Parathyroid adenoma (tissue), 2 donors: ENCODE results near the gene CCDC73.
"Not testable (repeated sequence)": the region's sequence is repeated elsewhere in the genome, so short reads cannot be mapped to it uniquely, and the experiment has no call there.

Source experiments
- H2AFZ ChIP-seq: fragments of 300-600 bp; sonication (generic); one replicate; pipeline ENCODE4 v1.7.0; 2017; ENCODE audit warnings: antibody characterized with exemption, mild to moderate bottlenecking
- H3K27ac ChIP-seq: fragments of 300-600 bp; sonication (generic); one replicate; pipeline ENCODE4 v1.7.0; 2017
- H3K27me3 ChIP-seq: fragments of 300-600 bp; sonication (generic); one replicate; pipeline ENCODE4 v1.7.0; 2017; ENCODE audit warnings: low read length; ENCODE audit not compliant: control insufficient read depth, insufficient read depth
- H3K36me3 ChIP-seq: fragments of 300-600 bp; sonication (generic); one replicate; pipeline ENCODE4 v1.7.0; 2017; ENCODE audit warnings: low read length; ENCODE audit not compliant: control insufficient read depth, insufficient read depth
- H3K4me1 ChIP-seq: fragments of 300-600 bp; sonication (generic); one replicate; pipeline ENCODE4 v1.7.0; 2017; ENCODE audit warnings: control low read depth
- H3K4me2 ChIP-seq: fragments of 300-600 bp; sonication (generic); one replicate; pipeline ENCODE4 v1.7.0; 2017; ENCODE audit warnings: low read length
- H3K4me3 ChIP-seq: fragments of 300-600 bp; sonication (generic); one replicate; pipeline ENCODE4 v1.7.0; 2017; ENCODE audit warnings: low read depth, low read length
- H3K79me2 ChIP-seq: fragments of 300-600 bp; sonication (generic); one replicate; pipeline ENCODE4 v1.7.0; 2017; ENCODE audit warnings: control low read depth
- H3K9ac ChIP-seq: fragments of 300-600 bp; sonication (generic); one replicate; pipeline ENCODE4 v1.7.0; 2017; ENCODE audit warnings: mild to moderate bottlenecking
- H3K9me3 ChIP-seq: fragments of 300-600 bp; sonication (generic); one replicate; pipeline ENCODE4 v1.7.0; 2017; ENCODE audit warnings: low read length; ENCODE audit not compliant: control insufficient read depth
- TF ChIP-seq, protein P1 (sequence below): fragments of 300-600 bp; sonication (generic); IDR thresholded peaks from one replicate; pipeline ENCODE4 v1.7.0; 2017; ENCODE audit warnings: antibody characterized with exemption, mild to moderate bottlenecking
- donor health status: primary hyperparathyroidism.

The CCDC73 gene

GRCh38 chr11:32723332-32723731 lies 71.1 kb downstream of the CCDC73 start:
- H3K9me3 ChIP-seq = no peaks in the 10 kb centered on the region
- no peaks in the 10 kb centered on the region for H3K27me3 ChIP-seq
- H2AFZ ChIP-seq = no peak overlapping the region
- no peak overlapping the region for H3K9ac ChIP-seq
- no peak overlapping the region for H3K4me2 ChIP-seq
- no peak overlapping the region for H3K4me3 ChIP-seq
- TF ChIP-seq, protein P1, sequence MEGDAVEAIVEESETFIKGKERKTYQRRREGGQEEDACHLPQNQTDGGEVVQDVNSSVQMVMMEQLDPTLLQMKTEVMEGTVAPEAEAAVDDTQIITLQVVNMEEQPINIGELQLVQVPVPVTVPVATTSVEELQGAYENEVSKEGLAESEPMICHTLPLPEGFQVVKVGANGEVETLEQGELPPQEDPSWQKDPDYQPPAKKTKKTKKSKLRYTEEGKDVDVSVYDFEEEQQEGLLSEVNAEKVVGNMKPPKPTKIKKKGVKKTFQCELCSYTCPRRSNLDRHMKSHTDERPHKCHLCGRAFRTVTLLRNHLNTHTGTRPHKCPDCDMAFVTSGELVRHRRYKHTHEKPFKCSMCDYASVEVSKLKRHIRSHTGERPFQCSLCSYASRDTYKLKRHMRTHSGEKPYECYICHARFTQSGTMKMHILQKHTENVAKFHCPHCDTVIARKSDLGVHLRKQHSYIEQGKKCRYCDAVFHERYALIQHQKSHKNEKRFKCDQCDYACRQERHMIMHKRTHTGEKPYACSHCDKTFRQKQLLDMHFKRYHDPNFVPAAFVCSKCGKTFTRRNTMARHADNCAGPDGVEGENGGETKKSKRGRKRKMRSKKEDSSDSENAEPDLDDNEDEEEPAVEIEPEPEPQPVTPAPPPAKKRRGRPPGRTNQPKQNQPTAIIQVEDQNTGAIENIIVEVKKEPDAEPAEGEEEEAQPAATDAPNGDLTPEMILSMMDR = no peak
- H3K4me1 ChIP-seq = no peaks in the 10 kb centered on the region
- no peaks in the 10 kb centered on the region for H3K79me2 ChIP-seq
- no peaks in the 10 kb centered on the region for H3K36me3 ChIP-seq
- no peak overlapping the region for H3K27ac ChIP-seq

DNA sequence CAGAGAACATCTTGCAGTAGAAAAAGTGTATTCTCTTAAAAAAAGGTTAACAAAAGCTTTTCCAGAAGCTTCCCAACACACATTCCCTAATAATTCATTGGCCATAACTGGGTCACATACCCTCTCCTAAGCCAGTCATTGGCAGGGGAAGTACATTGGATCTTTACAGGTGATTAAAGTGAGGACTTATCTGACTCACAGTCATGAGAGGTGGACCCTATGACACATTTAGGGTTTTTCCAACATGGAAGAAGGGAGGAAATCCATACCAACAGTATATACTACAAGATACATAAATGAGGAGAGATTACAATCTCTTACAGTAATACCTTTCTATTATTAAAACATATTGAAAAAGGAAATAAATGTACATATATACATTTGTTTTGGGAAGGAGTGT lies 72.2 kb downstream of the CCDC73 start:
- no peaks in the 10 kb centered on the region for H3K79me2 ChIP-seq
- H3K4me1 ChIP-seq = no peaks in the 10 kb centered on the region
- no peaks in the 10 kb centered on the region for H3K36me3 ChIP-seq
- TF ChIP-seq, protein P1 = no peak
- H3K9ac ChIP-seq = no peak overlapping the region
- no peak overlapping the region for H3K4me2 ChIP-seq
- H2AFZ ChIP-seq = no peak overlapping the region
- H3K4me3 ChIP-seq = no peak overlapping the region
- H3K9me3 ChIP-seq = no peaks in the 10 kb centered on the region
- no peaks in the 10 kb centered on the region for H3K27me3 ChIP-seq
- no peak overlapping the region for H3K27ac ChIP-seq

GRCh38 chr11:32713496-32713895 lies 81.0 kb downstream of the CCDC73 start:
- TF ChIP-seq, protein P1 = no peak
- no peaks in the 10 kb centered on the region for H3K79me2 ChIP-seq

GRCh38 chr11:32708978-32709377 lies 85.5 kb downstream of the CCDC73 start:
- H3K27me3 ChIP-seq, H3K9me3 ChIP-seq, H3K27ac ChIP-seq, H3K4me3 ChIP-seq, H3K9ac ChIP-seq, H3K4me2 ChIP-seq, H2AFZ ChIP-seq, H3K79me2 ChIP-seq, H3K4me1 ChIP-seq, H3K36me3 ChIP-seq: not testable (repeated sequence)

More at GRCh38 chr11:32713496-32713895, 81.0 kb downstream of the CCDC73 start:
- no peak overlapping the region for H3K27ac ChIP-seq
- no peaks in the 10 kb centered on the region for H3K4me1 ChIP-seq
- H3K4me3 ChIP-seq = no peak overlapping the region
- no peak overlapping the region for H2AFZ ChIP-seq
- no peak overlapping the region for H3K4me2 ChIP-seq
- H3K27me3 ChIP-seq = no peaks in the 10 kb centered on the region
- H3K36me3 ChIP-seq = no peaks in the 10 kb centered on the region
- no peaks in the 10 kb centered on the region for H3K9me3 ChIP-seq
- H3K9ac ChIP-seq = no peak overlapping the region

- H3K27ac ChIP-seq = no peak overlapping the region
- no peaks in the 10 kb centered on the region for H3K79me2 ChIP-seq
- no peaks in the 10 kb centered on the region for H3K36me3 ChIP-seq
- no peak overlapping the region for H3K9ac ChIP-seq
- no peaks in the 10 kb centered on the region for H3K27me3 ChIP-seq
- no peaks in the 10 kb centered on the region for H3K4me1 ChIP-seq
- TF ChIP-seq, protein P1 = no peak
- H3K4me2 ChIP-seq = no peak overlapping the region
- H3K4me3 ChIP-seq = no peak overlapping the region
- no peaks in the 10 kb centered on the region for H3K9me3 ChIP-seq
- H2AFZ ChIP-seq = no peak overlapping the region
Observed at GRCh38 chr11:32706985-32707741, 87.3 kb downstream of the CCDC73 start.
